Embryonic facial prominence (tissue), 1 donor: Measurements from ENCODE around the gene TNKS1BP1.
"Not testable (repeated sequence)": the region's sequence is repeated elsewhere in the genome, so short reads cannot be mapped to it uniquely, and the experiment has no call there.

Experiments
- DNase-seq: peaks from one replicate; pipeline ENCODE4 v3.0.0-alpha.2; 2016; ENCODE audit errors: extremely low spot score

Gene TNKS1BP1

DNA sequence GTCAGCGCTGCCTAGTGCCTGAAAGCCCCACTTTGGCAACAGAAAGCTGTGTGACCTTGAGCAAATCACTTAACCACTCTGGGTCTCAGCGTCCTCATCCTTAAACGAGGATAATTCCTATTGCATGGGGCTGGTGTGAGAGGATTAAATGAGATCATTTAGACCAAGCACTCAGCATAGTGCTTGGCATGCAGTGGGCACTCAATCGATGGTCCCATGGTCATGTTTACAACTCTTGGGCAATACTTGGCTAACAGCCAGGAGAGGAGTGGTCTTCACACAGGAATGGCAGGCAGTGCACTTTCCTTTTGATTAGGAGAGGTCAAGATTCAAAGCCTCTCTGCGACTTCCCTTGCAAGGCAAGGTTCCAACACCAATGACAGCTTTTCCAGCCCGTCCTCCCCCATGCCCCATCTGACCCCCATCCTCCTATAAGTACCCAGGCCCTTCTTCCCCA lies 14.1 kb downstream of the TNKS1BP1 start:
- no peak for DNase-seq

DNA sequence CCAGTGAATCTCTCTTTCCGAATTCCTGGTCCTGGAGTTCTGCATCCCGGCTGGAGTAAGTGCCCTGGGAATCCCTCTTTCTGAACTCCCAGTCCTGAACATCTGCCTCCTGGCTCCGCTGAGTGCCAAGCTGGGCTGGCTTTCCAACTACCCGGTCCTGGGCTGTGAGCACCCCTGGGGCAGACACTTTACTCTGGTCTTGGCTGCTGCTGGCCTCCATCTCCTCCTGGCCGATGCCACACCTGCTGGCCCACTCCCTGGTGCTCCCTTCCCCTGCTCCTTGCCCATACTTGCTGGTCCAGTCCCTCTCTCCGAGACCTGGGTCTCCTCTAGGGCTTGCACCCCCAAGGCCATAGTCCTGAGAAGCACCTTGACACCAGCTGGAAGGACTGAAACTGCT lies 14.7 kb downstream of the TNKS1BP1 start:
- DNase-seq = no peak

DNA sequence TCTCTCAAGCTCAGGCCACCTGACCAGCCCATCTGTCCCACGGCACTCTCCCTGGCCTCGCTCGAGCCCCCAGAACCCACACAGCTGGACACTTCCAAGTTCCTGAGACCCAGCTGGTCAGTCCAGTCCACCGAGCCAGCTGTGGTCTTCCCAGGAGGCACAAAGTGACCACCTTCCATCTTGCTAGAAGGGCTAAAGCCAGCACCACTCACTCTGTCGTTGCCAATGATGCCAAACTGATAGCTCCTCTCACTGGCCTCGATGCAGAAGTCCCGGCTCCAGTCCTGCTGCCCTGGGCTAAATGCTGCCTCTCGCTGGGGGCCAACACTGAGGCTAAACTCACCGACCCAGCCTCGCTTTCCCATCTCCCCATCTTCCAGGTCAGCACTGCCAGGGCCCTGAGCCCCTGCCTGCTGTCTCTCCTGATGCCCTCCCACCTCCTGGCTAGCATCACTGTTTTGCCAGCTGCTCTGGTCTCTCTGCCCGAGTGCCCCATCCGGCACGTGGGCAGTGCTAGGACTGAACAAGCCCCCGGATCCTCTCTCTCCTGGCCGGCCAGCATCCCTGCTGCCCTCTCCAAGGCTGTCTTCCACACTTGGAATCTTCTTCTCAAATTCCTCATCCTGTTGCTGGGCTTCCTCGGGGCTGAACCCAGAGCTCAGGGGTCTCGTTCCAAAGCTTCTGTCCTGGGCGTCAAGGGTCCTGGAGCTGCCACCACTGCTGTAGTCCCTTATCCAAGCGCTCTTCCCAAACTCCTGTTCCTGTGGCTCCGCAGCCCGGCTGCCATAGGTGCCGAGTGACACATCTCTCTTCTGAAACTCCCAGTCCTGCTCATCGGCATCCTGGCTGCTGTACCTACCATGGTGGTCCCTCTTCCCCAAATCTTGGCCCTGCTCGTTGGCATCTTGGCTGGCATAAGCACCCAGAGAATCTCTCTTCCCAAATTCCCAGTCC lies 15.4 kb downstream of the TNKS1BP1 start:
- no peak for DNase-seq

DNA sequence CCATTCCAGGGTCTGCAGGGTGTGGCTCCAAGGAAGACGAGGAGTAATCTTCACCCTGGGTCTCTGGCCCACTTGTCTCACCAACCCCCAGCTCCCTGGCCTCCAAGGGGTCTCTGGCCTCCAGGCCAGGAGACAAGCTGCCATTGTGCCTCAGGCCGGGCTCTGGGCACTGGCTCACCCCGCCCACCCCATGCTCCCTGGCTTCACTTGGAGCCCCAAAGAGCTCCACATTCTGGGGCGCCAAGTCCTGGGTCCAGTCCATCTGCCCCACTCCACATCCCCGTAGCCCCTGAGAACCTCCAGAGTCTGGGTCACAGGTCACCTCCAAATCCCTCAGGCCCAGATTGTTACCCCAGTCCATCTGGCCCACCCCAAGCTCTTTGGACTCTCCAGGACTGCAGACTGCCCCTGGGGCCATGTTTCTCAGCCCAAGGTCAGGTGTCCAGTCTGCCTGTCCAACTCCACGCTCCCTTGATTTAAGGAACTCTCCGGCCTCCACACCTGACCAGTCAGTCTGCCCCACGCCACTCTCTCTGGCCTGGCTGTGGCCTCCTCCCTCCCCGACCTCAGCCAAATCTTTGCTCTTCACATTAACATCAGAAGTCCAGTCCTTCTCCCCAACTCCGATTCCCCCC lies 16.2 kb downstream of the TNKS1BP1 start:
- DNase-seq = no peak

DNA sequence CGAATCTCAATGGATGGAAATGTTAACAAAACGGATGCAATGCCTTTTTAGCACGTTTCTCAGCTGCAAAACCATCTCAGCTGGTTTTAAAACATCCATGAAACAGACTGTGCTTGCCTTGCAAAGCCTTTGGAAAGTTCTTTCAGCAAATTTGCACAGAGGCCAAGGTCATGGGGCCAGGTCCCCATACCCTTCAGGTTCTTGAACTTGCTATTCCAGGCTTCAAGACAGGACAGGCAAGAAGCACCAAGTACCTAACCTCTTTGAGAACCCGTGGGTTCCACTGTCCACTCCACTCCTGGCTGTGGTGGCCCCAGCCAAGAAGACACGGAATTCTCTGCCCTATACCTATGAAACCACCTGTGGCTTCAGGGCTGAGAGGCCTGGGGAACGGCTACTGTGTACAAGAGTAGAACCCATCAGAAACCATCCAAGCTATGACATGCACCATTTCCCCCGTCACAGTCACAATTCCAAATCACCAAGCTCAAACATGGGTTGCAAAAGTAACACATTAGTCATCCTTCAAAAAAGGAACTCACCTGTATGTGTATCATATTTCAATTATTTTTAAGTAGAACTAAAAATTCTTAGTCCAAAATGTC lies 17.0 kb downstream of the TNKS1BP1 start:
- no peak for DNase-seq

DNA sequence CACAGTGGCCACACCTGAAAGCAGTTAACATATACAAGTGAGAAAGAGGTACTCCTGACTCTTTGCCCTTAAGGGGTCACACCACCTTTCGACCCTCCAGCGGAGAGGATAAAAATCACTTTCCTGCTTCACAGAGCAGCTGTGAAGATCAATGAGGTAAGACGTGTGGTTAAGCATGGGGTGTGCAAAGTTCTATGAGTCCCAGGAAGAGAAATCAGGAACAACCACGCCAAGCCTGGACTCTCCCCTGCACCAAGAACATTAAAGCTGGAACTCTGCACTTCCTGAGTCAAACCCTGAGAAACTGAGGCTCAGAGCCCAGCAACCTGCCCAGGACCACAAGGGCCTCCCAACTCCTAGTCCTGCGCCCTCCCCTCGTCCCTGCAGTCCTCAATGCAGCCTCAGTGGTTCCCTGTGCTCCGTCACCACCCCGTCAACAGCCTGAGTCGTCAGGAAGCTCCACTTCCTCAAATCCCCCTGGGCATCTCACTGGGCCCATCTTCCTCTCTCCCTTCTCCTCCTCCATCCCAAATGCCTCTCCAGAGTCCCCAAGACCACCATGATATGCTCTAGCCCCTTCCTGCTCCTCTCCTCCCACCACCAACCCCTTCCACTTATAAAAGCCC lies 17.7 kb downstream of the TNKS1BP1 start:
- no peak for DNase-seq

DNA sequence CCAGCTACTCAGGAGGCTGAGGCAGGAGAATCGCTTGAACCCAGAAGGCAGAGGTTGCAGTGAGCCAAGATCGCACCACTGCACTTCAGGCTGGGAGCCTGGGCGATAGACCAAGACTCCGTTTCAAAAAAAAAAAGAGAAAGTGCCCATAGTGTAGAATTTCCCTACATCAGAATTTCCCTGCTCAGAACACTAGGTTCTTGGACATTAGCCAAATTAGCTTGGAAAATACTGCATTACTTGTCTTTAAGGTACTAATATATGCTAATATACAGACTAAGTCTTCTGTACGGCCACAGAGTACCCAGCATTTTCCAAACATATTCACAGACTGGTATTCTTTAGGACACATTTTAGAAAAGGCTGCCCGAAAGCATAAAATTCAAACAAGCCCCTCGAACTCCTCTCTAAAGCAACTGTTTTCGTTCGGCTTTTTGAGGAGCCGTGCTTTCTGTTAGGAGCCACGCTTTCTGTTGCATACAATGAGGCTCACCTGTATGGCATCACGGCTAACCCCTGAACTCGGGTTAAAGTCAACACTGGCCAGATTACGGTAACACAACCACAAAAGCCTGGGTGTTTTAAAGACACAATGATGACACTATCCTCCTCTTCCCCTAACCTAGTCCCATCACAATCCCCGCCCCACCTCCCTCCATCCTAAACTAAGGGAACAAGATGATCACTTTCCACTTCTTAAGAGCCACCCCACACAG lies 18.4 kb downstream of the TNKS1BP1 start:
- DNase-seq = no peak

DNA sequence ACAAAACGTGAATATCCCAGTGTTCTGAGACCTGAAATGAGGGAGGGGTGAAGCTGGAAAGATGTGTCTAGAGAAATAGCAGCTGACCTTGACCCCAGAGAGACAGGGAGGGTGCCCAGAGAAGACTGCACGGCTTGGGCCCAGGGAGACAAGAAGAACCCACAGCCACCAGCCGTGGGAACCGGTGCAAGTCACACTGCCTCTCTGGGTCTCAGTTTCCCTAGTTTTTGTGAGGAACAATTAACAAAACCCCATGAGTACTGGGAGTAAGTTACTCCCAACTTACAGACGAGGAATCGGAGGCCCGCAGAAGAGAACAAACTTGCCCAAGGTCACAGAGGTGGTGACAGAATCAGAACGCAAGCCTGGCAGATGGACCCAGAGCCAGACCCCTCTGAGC lies 19.2 kb downstream of the TNKS1BP1 start:
- no peak for DNase-seq

DNA sequence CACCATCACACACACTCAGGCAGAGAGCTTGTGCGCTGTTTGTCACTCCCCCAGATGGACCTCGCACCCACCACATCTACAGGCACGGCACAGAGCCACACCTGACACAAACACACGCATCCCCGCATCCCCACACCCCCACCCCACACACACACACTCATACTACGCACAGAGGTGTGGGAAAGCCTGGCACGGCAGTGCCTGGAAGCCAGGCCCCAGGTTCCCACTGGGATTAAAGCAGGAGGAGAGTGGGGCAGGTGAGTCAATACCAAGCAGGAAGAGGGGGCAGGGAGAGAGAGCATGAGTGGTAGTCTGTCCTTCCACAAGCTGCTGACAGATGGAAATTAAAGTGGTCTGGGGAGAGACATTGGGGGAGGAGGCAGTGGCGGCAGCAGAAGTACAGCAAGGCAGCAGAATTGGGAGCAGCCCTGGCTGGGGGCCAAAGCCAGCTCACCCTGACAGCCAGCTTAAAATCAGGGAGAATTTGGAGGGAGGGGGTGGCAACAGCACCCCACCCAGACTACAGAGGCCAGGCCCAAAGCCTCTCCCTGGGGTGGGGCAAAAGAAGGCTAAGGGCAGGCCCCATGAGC lies 20.7 kb downstream of the TNKS1BP1 start:
- DNase-seq = no peak

DNA sequence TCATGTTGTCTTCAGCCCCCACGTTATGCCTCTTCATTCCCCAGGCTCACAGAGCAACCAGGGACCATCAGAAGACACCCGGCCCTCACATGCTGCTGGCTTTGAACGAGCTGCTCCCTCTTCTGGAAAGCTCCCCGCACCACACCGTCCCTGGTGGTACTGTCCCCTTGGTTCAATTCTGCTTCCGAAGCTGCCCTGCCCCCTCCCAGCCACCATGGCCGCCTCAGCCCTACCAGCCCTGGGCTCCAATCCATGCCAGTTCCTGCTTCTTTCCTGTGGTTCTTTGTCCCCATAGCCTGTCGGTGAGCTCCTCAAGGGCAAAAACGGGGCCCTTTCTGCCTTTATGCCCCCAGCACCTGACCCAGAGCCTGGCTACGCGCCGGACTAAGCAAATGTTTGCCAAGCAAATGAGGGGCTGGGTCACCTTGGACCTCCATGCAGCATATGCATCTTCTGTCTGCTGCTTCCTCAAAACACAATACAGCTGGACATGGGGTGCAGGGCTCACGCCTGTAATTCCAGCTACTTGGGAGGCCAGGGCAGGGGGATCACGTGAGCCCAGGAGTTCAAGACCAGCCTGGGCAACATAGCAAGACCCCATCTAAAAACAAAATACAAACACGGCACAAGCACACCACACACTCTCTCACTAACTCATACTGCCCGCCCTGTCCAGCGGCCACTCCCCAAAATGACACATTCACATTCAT lies 21.3 kb downstream of the TNKS1BP1 start:
- DNase-seq = no peak

DNA sequence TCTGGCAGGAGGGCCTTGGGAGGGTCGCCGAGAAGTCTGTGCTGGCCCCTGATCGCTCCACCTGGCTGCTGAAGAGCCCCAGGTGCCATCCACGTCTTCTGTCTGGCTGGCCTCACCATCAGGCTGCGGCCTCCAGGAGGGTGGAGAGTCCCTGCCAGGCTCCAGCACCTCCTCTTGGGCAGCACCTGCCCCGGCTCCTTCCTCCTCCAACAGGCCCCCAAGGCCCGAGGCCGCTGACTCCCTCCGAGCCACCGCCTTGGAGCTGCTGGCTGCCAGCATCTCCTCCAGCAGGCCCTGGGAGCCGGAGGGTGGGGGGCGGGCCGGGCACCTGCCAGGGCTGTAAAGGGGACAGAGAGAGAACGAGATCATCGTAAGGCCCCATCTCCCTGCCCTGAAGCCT lies 22.3 kb downstream of the TNKS1BP1 start:
- DNase-seq = no peak

DNA sequence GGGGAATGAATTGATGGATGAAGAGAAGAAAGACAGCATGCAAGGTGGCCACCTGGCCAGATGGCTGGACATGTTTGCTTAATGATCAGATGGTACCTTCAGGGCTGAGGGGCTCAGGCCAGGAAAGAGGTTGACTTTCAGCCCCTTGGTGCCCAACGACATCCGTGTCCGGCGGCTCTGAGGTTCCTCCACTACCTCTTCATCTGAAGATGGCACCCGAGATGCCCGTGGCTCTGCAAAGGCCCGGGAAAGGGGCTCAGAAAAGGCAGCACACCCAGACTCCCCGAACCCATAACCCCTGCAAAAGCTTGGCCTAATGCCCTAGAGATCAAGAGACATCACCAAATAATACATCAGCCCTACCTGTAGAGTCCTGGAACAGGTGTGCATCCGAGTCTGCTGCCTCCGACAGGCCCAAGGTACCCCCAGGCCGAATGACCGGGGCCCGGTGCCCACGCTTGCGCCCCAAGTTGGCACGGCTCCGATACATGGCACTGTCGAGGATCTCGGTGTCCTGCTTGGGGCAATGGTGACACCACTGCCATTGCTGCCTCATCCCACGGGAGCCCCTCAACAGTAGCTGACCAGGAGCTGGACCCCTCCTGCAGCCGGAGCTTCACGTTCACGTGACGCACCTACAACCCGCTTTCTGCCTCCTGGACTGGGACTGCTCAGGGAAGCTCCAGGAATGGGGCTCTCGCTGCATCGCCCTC lies 22.9 kb downstream of the TNKS1BP1 start:
- no peak for DNase-seq

DNA sequence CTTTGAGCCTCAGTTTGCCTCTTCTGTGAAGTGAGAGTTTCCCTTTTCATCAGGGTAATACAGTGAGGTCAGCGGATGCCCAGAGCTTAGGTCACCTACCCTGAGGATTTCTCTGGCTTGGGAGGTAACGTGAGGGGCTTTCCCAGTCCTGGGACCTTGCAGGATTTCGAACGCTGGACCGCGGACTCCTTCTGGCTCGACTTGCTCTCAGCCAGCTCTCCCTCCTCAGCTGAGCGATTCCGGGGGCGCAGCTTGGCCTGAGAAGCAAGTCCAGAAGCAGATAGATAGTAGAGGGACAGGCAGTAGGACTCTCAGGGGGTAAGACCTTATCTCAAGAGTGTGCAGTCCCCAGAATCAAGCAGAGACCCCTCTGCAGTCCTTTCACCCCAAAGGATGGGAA lies 24.0 kb downstream of the TNKS1BP1 start:
- DNase-seq = no peak

DNA sequence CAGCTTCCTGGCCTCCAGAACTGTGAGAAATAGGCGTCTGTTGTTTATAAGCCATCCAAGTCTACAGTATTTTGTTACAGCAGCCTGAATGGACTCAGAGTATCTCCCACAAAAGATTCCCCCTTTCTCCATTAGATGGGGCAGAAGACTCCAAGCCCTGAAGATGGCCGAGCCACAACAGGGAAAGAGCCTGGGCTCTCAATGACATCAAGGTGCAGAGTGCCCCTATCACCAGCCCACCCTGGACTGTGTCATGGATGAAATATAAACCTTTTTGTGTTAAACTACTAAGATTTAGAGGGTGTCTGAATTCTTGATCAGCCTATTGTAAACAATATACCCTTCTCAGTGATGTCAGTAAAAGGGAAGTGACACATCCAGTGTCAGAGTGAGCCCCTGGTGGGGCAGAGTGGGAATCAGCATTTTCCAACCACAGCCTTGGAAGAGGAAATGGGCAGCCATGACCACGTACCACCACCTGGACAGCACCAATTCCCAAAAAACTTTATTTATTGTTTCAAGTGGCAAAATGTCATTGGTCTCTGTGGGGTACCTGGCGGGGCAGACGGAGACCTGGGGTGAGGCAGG lies 25.5 kb downstream of the TNKS1BP1 start:
- no peak for DNase-seq

DNA sequence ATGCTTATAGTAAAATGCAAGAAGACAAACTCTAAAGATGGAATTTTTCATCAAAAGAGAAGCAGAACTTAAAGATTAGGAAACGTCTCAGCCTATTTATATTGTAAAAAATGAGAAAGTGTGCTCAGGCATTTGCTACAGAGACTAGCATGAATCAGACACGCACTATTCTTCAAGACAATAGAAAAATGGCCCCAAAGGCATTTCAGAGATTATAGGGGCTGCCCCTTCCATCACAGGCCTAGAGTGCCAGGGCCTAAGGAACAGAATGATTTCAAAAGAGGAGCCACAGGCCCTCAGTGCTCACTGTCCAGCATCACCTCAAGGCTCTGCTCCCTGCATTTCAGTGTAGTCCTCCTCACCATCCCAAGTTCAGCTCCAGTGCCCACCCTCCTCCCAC lies 27.5 kb downstream of the TNKS1BP1 start:
- no peak for DNase-seq

DNA sequence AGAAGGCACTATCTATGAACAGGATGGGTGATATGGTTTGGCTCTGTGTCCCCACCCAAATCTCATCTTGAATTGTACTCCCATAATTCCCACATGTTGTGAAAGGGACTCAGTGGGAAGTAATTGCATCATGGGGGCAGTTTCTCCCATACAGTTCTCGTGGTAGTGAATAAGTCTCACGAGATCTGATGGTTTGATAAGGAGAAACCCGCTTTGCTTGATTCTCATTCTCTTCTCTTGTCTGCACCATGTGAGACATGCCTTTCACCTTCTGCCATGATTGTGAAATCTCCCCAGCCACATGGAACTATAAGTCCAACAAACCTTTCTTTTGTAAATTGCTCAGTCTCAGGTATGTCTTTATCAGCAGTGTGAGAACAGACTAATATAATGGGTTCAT lies 28.5 kb downstream of the TNKS1BP1 start:
- not testable (repeated sequence) for DNase-seq

DNA sequence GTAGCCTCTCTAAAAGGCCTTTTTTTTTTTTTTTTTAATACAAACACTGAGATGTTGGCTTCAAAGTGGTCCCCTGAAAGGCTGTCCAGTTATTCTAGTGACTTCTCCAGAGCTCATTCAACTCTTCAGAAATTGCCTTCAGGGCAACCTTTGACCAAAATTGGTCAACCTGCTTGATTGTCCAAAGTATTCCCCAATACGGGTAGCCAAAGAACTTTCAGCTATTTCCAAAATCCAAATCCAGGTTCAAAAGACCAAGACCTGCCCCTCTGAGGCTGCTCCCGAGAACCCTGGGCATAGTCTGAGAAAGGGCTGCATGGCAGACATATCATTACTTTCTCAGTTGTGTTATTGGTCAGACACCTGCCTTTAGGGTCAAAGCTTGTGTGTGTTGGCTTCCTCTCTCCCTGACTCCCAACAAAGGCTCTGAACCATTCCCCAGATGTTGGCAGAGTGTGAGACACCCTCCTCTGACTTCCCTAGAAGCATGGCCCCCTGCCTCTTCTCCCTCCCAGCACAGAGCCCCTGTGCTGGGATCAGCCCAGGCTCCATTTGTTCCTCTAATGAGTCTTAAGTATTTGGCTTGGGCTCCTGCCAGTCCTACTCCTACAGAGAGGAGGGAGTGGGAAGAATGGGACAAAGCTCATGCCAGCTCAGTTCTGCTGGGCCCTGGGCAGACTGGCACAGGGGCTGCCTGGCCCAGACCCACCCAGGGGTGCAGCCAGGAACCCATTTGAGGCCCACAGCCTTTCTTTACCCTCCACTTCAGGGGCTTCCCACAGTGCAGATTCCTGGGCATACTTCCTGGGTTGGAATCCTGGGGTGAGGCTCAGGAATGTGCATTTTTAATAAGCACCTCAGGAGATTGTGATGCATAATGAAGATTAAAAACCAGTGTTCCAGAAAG lies 30.3 kb downstream of the TNKS1BP1 start:
- DNase-seq = no peak

DNA sequence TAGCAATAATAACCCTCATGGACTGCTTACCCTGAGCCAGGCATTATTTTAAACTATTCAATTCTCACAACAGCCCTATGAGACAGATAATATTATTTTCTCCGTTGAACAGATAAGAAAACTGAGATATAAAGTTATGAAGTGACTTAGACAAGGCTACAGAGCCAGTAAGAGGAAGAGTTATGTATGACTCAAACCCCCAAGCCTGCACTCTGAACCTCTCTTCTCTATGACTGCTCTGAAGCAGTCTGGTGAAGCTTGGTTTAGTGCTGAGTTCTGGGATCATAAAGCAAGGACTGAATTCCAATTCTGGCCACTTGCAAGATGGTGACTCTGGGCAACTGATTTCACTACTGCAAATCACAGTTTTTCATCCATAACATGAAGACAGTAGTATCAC lies 34.5 kb downstream of the TNKS1BP1 start:
- no peak for DNase-seq
